KMS-11 (cell line): ENCODE data around the gene ZNF593.

ENCODE experiments used
- H2AFZ ChIP-seq: fragments of 200-600 bp; sonication (generic); 2 replicates; pipeline ENCODE4 v1.6.1; 2016; ENCODE audit warnings: antibody characterized with exemption, mixed run types, low read depth
- H3K27ac ChIP-seq: fragments of 200-600 bp; sonication (generic); 2 replicates; pipeline ENCODE4 v1.6.1; 2016; ENCODE audit warnings: mild to moderate bottlenecking, mixed run types
- H3K27me3 ChIP-seq: fragments of 200-600 bp; sonication (generic); 2 replicates; pipeline ENCODE4 v1.6.1; 2017; ENCODE audit warnings: mild to moderate bottlenecking, low read depth, mixed run types, moderate library complexity; ENCODE audit not compliant: insufficient read depth
- H3K36me3 ChIP-seq: fragments of 200-600 bp; sonication (generic); 2 replicates; pipeline ENCODE4 v1.6.1; 2017; ENCODE audit warnings: mild to moderate bottlenecking, mixed run types; ENCODE audit not compliant: insufficient read depth
- H3K4me1 ChIP-seq: fragments of 200-600 bp; sonication (generic); 2 replicates; pipeline ENCODE4 v1.6.1; 2016; ENCODE audit warnings: mild to moderate bottlenecking, low read depth, mixed run types; ENCODE audit not compliant: poor library complexity, severe bottlenecking
- H3K4me2 ChIP-seq: fragments of 200-600 bp; sonication (generic); 2 replicates; pipeline ENCODE4 v1.7.0; 2016; ENCODE audit warnings: mild to moderate bottlenecking, mixed run types
- H3K4me3 ChIP-seq: fragments of 200-600 bp; sonication (generic); IDR thresholded peaks from 2 replicates; pipeline ENCODE4 v1.6.1; 2017; ENCODE audit warnings: low read depth, low read length, mixed read lengths; ENCODE audit not compliant: insufficient read depth
- H3K79me2 ChIP-seq: fragments of 200-600 bp; sonication (generic); 2 replicates; pipeline ENCODE4 v1.6.1; 2016; ENCODE audit warnings: low read depth, mixed run types; ENCODE audit not compliant: insufficient read depth
- H3K9ac ChIP-seq: fragments of 200-600 bp; sonication (generic); 2 replicates; pipeline ENCODE4 v1.6.1; 2016; ENCODE audit warnings: mild to moderate bottlenecking, mixed run types
- H4K20me1 ChIP-seq: fragments of 200-600 bp; sonication (generic); 2 replicates; pipeline ENCODE4 v1.6.1; 2016; ENCODE audit warnings: mild to moderate bottlenecking, mixed run types; ENCODE audit not compliant: insufficient read depth
- TF ChIP-seq, protein P1 (sequence below): fragments of 200-600 bp; sonication (generic); conservative IDR thresholded peaks from 2 replicates; pipeline ENCODE4 v1.6.1; 2017; ENCODE audit warnings: low read depth, mild to moderate bottlenecking, antibody characterized with exemption, low read length, moderate library complexity, mixed read lengths

ZNF593 gene

DNA sequence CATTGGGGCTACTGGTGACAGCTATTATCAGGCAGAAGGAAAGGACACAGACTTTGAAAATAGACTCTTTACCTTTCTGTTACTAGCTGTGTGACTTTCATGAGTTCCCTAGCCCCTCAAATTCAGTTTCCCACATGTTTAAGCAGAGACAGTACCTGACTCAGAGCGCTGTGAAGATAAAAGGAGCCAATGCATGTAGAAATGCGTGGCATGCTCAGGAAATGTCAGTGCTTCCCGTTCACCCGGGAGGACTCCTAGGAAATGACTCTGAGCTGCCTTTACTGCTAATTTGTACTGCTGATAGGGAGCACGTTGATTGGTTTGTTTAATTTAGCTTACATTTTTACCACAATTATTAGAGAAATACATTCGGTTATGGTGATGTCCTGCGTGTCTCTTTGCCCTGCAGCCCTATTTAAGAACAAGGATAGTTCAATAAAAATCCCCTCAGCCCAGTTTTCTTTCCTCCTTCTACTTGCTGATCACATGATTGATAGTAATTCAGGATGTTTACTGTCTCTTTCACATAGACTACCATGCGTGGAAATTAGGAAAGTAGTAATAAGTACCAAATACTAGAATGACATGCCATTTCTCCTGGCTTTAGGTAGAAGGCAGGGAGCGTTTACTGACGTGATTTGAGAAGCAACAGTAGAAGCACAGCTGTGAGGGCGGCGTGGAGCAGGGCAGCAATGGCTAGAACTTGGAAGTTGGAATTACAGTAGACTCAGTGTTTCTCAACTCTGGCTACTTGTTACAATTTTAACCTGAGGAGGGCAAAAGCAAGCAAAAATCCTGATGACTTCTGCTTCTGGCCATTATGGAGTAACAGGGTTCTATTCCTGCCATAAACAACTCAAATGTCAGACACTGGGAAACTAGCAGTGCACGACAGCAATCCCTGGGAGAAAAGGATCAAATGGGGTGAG is 42.2 kb upstream of the ZNF593 start:
- Histone ChIP-seq H2AFZ (no peak overlapping the region), H3K4me3 (peak overlapping the region; percentile 74), H3K4me2 (peak overlapping the region; percentile 67), H3K27ac (peak overlapping the region; percentile 74; the same call in 1 of the 2 replicates), H3K4me1 (peaks cover 48% of the 10 kb centered on the region), H3K79me2 (no peaks in the 10 kb centered on the region; the same call in 1 of the 2 replicates), H3K9ac (no peak overlapping the region), H3K27me3 (no peaks in the 10 kb centered on the region), H4K20me1 (no peaks in the 10 kb centered on the region), H3K36me3 (no peaks in the 10 kb centered on the region)
- TF ChIP-seq, protein P1, sequence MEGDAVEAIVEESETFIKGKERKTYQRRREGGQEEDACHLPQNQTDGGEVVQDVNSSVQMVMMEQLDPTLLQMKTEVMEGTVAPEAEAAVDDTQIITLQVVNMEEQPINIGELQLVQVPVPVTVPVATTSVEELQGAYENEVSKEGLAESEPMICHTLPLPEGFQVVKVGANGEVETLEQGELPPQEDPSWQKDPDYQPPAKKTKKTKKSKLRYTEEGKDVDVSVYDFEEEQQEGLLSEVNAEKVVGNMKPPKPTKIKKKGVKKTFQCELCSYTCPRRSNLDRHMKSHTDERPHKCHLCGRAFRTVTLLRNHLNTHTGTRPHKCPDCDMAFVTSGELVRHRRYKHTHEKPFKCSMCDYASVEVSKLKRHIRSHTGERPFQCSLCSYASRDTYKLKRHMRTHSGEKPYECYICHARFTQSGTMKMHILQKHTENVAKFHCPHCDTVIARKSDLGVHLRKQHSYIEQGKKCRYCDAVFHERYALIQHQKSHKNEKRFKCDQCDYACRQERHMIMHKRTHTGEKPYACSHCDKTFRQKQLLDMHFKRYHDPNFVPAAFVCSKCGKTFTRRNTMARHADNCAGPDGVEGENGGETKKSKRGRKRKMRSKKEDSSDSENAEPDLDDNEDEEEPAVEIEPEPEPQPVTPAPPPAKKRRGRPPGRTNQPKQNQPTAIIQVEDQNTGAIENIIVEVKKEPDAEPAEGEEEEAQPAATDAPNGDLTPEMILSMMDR: no peak

GRCh38 chr1:26129778-26130177 is 39.9 kb upstream of the ZNF593 start:
- H3K36me3 ChIP-seq: no peaks in the 10 kb centered on the region
- no peaks in the 10 kb centered on the region for H4K20me1 ChIP-seq
- H3K4me2 ChIP-seq: no peak overlapping the region
- H3K4me1 ChIP-seq: peaks cover 27% of the 10 kb centered on the region
- H3K79me2 ChIP-seq: no peaks in the 10 kb centered on the region; the same call in 1 of the 2 replicates
- H3K4me3 ChIP-seq: no peak overlapping the region
- no peak overlapping the region for H3K27ac ChIP-seq
- no peaks in the 10 kb centered on the region for H3K27me3 ChIP-seq
- H3K9ac ChIP-seq: no peak overlapping the region
- TF ChIP-seq, protein P1: no peak
- no peak overlapping the region for H2AFZ ChIP-seq

- H3K4me1 ChIP-seq: peaks cover 18% of the 10 kb centered on the region
- no peak overlapping the region for H3K4me3 ChIP-seq
- H4K20me1 ChIP-seq: no peaks in the 10 kb centered on the region
- no peak overlapping the region for H3K9ac ChIP-seq
- no peak overlapping the region; the same call in 1 of the 2 replicates for H3K4me2 ChIP-seq
- TF ChIP-seq, protein P1: no peak
- H3K79me2 ChIP-seq: no peaks in the 10 kb centered on the region
- no peak overlapping the region for H2AFZ ChIP-seq
- no peaks in the 10 kb centered on the region for H3K36me3 ChIP-seq
- no peaks in the 10 kb centered on the region for H3K27me3 ChIP-seq
- no peak overlapping the region for H3K27ac ChIP-seq
These were observed 39.0 kb upstream of the ZNF593 start for GRCh38 chr1:26130695-26131094.

- no peaks in the 10 kb centered on the region for H3K79me2 ChIP-seq
- H4K20me1 ChIP-seq: no peaks in the 10 kb centered on the region
- H3K4me2 ChIP-seq: no peak overlapping the region
- H3K9ac ChIP-seq: no peak overlapping the region
- H3K4me1 ChIP-seq: peaks cover 4% of the 10 kb centered on the region
- no peak overlapping the region for H2AFZ ChIP-seq
- H3K36me3 ChIP-seq: no peaks in the 10 kb centered on the region
- H3K4me3 ChIP-seq: no peak overlapping the region
- TF ChIP-seq, protein P1: no peak
- H3K27me3 ChIP-seq: no peaks in the 10 kb centered on the region
- no peak overlapping the region for H3K27ac ChIP-seq
These were observed 37.4 kb upstream of the ZNF593 start for GRCh38 chr1:26132128-26132833.
